Nephron progenitor cell (in vitro differentiated cells): Measurements from ENCODE around the gene KCNJ15.

Experiments
- DNase-seq: peaks from one replicate; pipeline ENCODE4 v3.0.0; 2021
- H3K27ac Mint-ChIP-seq: 2 replicates; pipeline ENCODE4 v1.8.0; 2021; ENCODE audit warnings: mild to moderate bottlenecking, moderate library complexity, mixed read lengths
- H3K27me3 Mint-ChIP-seq: 2 replicates; pipeline ENCODE4 v1.8.0; 2021; ENCODE audit warnings: mild to moderate bottlenecking, low read depth, mixed read lengths; ENCODE audit not compliant: poor library complexity
- H3K36me3 Mint-ChIP-seq: 2 replicates; pipeline ENCODE4 v1.8.0; 2021; ENCODE audit warnings: low read depth, mixed read lengths
- H3K4me1 Mint-ChIP-seq: 2 replicates; pipeline ENCODE4 v1.8.0; 2021; ENCODE audit warnings: mixed read lengths
- H3K4me3 Mint-ChIP-seq: 2 replicates; pipeline ENCODE4 v1.8.0; 2021; ENCODE audit warnings: mild to moderate bottlenecking, moderate library complexity, mixed read lengths
- H3K9me3 Mint-ChIP-seq: 2 replicates; pipeline ENCODE4 v1.8.0; 2021; ENCODE audit warnings: mild to moderate bottlenecking, moderate library complexity, mixed read lengths
- TF ChIP-seq, protein P1 (sequence below): fragments of 200-600 bp; sonication (generic); IDR thresholded peaks from 2 replicates; pipeline ENCODE4 v1.5.0; 2021; ENCODE audit warnings: antibody characterized with exemption

Gene KCNJ15

DNA sequence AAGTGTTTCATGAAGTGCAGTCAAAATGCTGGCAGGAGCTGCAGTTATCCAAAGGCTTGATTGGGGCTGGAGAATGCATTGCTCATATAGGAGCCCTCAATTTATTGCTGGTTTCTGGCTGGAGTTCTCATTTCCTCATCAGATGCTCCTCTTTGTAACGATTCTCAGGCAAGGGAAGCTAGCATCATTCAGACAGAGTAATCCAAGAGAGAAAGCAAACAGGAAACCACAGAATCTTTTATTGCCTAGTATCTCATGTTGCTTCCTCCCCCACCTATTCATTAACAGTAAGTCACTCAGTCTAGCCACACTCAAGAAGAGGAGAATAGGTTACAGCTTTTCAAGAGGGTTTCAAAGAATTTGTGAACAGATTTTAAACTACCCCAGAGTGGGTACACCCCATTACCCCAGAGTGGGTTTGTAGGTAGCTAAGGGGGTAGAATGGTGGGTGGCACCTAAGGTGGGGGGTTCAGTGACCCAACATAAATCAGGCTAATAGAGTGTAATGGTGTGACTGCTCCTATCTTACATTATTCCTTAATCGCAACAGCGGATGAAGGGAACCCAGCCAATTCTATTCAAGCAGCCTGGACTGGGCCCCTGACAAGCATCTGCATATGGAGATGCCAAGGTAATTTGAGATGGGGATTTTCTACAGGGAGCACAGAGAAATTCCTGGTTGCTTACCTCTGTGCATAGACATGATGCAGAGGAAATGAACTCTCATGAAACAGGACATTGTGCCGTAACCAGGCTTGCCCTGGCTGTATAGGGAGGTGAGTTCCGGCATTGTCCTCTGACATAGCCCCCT lies 67.1 kb downstream of the KCNJ15 start:
- peak; percentile 10 for DNase-seq
- H3K9me3 Mint-ChIP-seq: peaks cover 8% of the 10 kb centered on the region
- peaks cover 4% of the 10 kb centered on the region for H3K36me3 Mint-ChIP-seq
- peak overlapping the region; percentile 98 for H3K27ac Mint-ChIP-seq
- peaks cover 79% of the 10 kb centered on the region for H3K4me1 Mint-ChIP-seq
- TF ChIP-seq, protein P1, sequence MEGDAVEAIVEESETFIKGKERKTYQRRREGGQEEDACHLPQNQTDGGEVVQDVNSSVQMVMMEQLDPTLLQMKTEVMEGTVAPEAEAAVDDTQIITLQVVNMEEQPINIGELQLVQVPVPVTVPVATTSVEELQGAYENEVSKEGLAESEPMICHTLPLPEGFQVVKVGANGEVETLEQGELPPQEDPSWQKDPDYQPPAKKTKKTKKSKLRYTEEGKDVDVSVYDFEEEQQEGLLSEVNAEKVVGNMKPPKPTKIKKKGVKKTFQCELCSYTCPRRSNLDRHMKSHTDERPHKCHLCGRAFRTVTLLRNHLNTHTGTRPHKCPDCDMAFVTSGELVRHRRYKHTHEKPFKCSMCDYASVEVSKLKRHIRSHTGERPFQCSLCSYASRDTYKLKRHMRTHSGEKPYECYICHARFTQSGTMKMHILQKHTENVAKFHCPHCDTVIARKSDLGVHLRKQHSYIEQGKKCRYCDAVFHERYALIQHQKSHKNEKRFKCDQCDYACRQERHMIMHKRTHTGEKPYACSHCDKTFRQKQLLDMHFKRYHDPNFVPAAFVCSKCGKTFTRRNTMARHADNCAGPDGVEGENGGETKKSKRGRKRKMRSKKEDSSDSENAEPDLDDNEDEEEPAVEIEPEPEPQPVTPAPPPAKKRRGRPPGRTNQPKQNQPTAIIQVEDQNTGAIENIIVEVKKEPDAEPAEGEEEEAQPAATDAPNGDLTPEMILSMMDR: no peak
- peak overlapping the region; percentile 52 for H3K4me3 Mint-ChIP-seq
- peaks cover 3% of the 10 kb centered on the region for H3K27me3 Mint-ChIP-seq

DNA sequence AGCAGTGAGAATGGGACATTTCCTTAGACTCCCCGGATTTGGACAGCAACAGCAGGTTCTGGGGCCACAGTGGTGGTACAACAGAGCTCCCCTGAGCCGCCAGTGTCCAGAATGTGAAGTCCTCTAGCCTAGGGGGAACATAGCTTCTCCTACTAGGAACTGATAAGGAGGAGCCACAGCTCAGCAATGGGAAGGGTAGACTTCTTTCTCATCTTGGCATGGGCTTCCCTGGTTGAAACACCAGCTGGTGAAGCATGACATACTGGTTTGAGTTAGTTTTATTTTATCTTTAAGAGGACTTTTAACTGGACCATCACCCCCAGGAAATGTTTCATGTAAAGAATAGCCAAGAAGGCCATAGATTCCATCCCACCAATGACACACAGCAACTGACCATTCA lies 68.4 kb downstream of the KCNJ15 start:
- TF ChIP-seq, protein P1: no peak
- Mint-ChIP-seq H3K36me3 (peaks cover 4% of the 10 kb centered on the region), H3K4me3 (no peak overlapping the region), H3K27ac (no peak overlapping the region), H3K4me1 (peaks cover 74% of the 10 kb centered on the region), H3K9me3 (peaks cover 8% of the 10 kb centered on the region), H3K27me3 (peaks cover 3% of the 10 kb centered on the region)
- DNase-seq: no peak

DNA sequence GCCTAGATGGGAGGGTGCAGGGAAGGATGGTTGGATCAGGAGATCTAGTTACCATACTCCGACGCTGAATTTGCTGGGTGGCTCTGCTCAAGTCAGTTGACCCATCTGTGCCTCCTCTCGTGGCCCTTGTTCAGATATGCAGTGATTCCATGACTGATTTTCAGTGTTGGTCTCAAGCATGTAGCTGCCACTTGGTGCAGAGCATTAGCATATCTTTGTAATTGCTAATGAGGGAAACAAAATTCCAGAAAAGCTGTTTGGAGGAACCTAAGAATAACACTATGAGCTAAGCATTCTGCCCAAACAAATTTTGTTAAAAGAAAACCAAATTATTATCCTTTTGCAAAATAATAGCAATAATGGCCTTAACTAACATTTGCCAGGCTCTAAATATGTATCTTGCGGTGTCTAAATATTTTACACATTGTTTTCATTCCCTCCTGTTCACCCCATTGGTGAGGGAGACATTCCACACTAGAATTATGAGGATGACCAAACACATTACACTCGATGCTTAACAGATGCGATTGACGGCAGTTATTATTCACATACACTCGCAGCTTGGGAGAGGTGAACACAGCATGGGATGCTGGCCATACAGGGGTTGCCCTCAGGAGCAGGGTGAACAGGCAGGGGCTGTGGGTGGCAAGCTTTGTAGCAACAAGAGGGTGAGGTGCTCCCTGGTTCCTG lies 69.1 kb downstream of the KCNJ15 start:
- H3K27ac Mint-ChIP-seq: peak overlapping the region; percentile 82
- H3K4me3 Mint-ChIP-seq: no peak overlapping the region
- H3K4me1 Mint-ChIP-seq: peaks cover 68% of the 10 kb centered on the region
- peaks cover 3% of the 10 kb centered on the region for H3K27me3 Mint-ChIP-seq
- H3K9me3 Mint-ChIP-seq: peaks cover 8% of the 10 kb centered on the region
- no peak for DNase-seq
- H3K36me3 Mint-ChIP-seq: peaks cover 4% of the 10 kb centered on the region
- TF ChIP-seq, protein P1: no peak

DNA sequence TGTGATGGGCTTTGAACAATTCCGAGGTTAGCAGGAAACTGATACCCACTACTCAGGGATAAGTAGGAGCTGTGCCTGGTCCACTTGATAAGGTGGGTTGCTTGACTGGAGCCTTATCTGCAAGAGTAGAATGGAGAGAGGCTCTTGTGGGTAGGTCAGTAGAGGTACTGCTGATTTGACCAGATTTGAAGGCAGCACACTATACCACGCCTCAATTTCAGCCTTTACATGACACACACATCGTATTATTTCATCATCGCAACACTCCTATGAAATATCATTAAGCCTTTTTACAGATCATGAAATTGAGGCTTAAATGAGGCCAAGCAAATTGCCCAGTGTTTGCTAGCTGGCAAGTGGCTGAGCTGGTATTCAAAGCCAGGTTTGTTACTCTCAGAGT lies 69.6 kb downstream of the KCNJ15 start:
- peak overlapping the region; percentile 78 for H3K27ac Mint-ChIP-seq
- peaks cover 3% of the 10 kb centered on the region for H3K27me3 Mint-ChIP-seq
- no peaks in the 10 kb centered on the region for H3K36me3 Mint-ChIP-seq
- DNase-seq: no peak
- no peak overlapping the region for H3K4me3 Mint-ChIP-seq
- peaks cover 5% of the 10 kb centered on the region for H3K9me3 Mint-ChIP-seq
- H3K4me1 Mint-ChIP-seq: peaks cover 63% of the 10 kb centered on the region
- TF ChIP-seq, protein P1: no peak

DNA sequence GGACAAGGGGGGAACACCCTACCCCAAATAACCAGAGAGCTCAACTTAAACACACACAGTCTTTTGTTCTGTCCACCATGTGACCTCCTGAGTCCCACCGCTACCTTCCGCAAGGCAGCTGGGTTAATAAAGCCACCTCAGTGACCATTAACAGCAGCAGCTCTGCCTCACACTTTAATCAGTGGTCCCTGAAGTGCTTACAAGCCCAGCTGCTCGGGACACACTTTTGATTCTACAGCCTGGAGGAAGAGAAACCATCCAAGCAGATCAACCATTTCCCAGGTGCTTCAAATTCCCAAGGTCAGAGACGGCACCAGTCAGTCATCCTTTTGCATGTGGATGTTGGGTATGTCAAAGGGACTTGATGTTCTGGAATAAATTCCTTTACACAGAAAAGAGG lies 70.1 kb downstream of the KCNJ15 start:
- no peaks in the 10 kb centered on the region for H3K36me3 Mint-ChIP-seq
- peak overlapping the region; percentile 78 for H3K27ac Mint-ChIP-seq
- H3K27me3 Mint-ChIP-seq: peaks cover 3% of the 10 kb centered on the region
- peaks cover 8% of the 10 kb centered on the region for H3K9me3 Mint-ChIP-seq
- no peak for DNase-seq
- TF ChIP-seq, protein P1: no peak
- H3K4me1 Mint-ChIP-seq: peaks cover 61% of the 10 kb centered on the region
- H3K4me3 Mint-ChIP-seq: no peak overlapping the region
